Endodermal cell (in vitro differentiated cells): ENCODE measurements around the gene SERPINA12. TPM values are rescaled to one million over a fixed set of nuclear protein-coding genes. Genes with fewer than 3 reads are reported as not detected.
"Not testable (repeated sequence)": the region's sequence is repeated elsewhere in the genome, so short reads cannot be mapped to it uniquely, and the experiment has no call there.

ENCODE experiments used
- DNase-seq: peaks from one replicate; pipeline ENCODE4 v3.0.0-alpha.2; 2017
- H3K27ac ChIP-seq: 2 replicates; pipeline ENCODE4 v1.5.1; 2013; ENCODE audit warnings: mild to moderate bottlenecking, low read depth, low read length, moderate library complexity
- H3K27me3 ChIP-seq: 2 replicates; pipeline ENCODE4 v1.6.1; 2013; ENCODE audit warnings: mild to moderate bottlenecking, low read length, moderate library complexity; ENCODE audit not compliant: insufficient read depth, control insufficient read depth, poor library complexity, severe bottlenecking
- H3K36me3 ChIP-seq: 2 replicates; pipeline ENCODE4 v1.7.0; 2013; ENCODE audit warnings: mild to moderate bottlenecking, low read length, moderate library complexity; ENCODE audit not compliant: control insufficient read depth, insufficient read depth
- H3K4me1 ChIP-seq: one replicate; pipeline ENCODE4 v1.7.0; 2013; ENCODE audit warnings: low read length; ENCODE audit not compliant: control insufficient read depth, insufficient read depth
- H3K4me3 ChIP-seq: 2 replicates; pipeline ENCODE4 v1.5.1; 2013; ENCODE audit warnings: mild to moderate bottlenecking, low read length, moderate library complexity
- H3K9ac ChIP-seq: 2 replicates; pipeline ENCODE4 v1.6.1; 2013; ENCODE audit warnings: mild to moderate bottlenecking, low read length, moderate library complexity; ENCODE audit not compliant: poor library complexity, severe bottlenecking; ENCODE audit errors: extremely low read depth
- H3K9me3 ChIP-seq: 2 replicates; pipeline ENCODE4 v1.6.1; 2013; ENCODE audit warnings: mild to moderate bottlenecking, low read length, moderate library complexity; ENCODE audit not compliant: control insufficient read depth
- H3K27ac Mint-ChIP-seq: 2 replicates; pipeline ENCODE4 v1.8.0; 2020; ENCODE audit warnings: mixed read lengths
- H3K27me3 Mint-ChIP-seq: 2 replicates; pipeline ENCODE4 v1.8.0; 2021; ENCODE audit warnings: mild to moderate bottlenecking, mixed read lengths; ENCODE audit not compliant: insufficient read depth
- H3K36me3 Mint-ChIP-seq: 2 replicates; pipeline ENCODE4 v1.8.0; 2020; ENCODE audit warnings: low read depth, mixed read lengths
- H3K4me1 Mint-ChIP-seq: 2 replicates; pipeline ENCODE4 v1.8.0; 2020; ENCODE audit warnings: mixed read lengths
- H3K4me3 Mint-ChIP-seq: 2 replicates; pipeline ENCODE4 v1.8.0; 2020; ENCODE audit warnings: mild to moderate bottlenecking, moderate library complexity, mixed read lengths
- H3K9me3 Mint-ChIP-seq: 2 replicates; pipeline ENCODE4 v1.8.0; 2020; ENCODE audit warnings: mild to moderate bottlenecking, mixed read lengths
- WGBS, 2 experiments: methylation state at CpG; one replicate each; pipeline versions ENCODE4 v1.1.5 to v1.1.7; 2013; ENCODE audit warnings: missing lambda C conversion rate in 2 of 2, mixed read lengths in 1 of 2; ENCODE audit not compliant: insufficient coverage in 1 of 2, insufficient read length in 1 of 2; 5-methylcytosine and 5-hydroxymethylcytosine counted together
- total RNA-seq, 2 donors: library from RNA; stranded (reverse); fragmentation: NEBNext Ultra II Directional in 1 of 2; extraction: Animal tissue kit (Norgen Biotek cat#: 25700) in 1 of 2; gene quantifications; 2 replicates in 1 of 2; 3 replicates in 1 of 2; pipeline ENCODE4 v1.2.1, GENCODE V29; 2021
- TF ChIP-seq, protein P1 (sequence below): fragments of 200-600 bp; sonication (generic); conservative IDR thresholded peaks from 2 replicates; pipeline ENCODE4 v1.5.0; 2021; ENCODE audit warnings: antibody characterized with exemption, mild to moderate bottlenecking

The SERPINA12 gene
- total RNA-seq, 2 donors from 2014 or later: not detected

DNA sequence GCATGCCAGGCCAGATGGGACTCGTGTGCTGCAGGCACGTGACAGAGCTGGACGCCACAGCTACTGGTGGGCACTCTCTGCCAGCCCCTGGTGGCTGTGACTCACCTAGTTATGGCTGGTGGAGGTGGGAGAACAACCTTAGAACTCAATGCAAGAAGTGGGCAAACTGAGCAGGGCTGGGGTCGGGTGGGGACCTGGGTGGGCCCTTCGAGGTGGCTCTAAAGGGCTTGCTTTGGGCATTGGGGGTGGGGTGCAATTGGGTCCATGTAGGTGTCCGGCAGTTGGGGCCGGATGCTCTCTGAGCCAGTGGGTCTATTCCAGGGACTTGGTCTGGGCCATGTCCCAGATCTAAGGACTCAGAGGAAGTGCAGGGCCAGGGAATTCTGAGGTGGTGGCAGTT lies 5.1 kb upstream of the SERPINA12 start:
- no peak overlapping the region for H3K4me3 Mint-ChIP-seq
- Histone ChIP-seq H3K9ac (no peak overlapping the region), H3K36me3 (no peaks in the 10 kb centered on the region), H3K4me1 (peaks cover 3% of the 10 kb centered on the region), H3K27me3 (no peaks in the 10 kb centered on the region), H3K9me3 (no peaks in the 10 kb centered on the region), H3K4me3 (no peak overlapping the region), H3K27ac (no peak overlapping the region)
- H3K4me1 Mint-ChIP-seq: peaks cover 7% of the 10 kb centered on the region
- no peak overlapping the region for H3K27ac Mint-ChIP-seq
- 80 to 89% methylated on average over 6 to 7 of the region's 7 CpGs for WGBS, 2 experiments
- DNase-seq: peak; percentile 18
- TF ChIP-seq, protein P1, sequence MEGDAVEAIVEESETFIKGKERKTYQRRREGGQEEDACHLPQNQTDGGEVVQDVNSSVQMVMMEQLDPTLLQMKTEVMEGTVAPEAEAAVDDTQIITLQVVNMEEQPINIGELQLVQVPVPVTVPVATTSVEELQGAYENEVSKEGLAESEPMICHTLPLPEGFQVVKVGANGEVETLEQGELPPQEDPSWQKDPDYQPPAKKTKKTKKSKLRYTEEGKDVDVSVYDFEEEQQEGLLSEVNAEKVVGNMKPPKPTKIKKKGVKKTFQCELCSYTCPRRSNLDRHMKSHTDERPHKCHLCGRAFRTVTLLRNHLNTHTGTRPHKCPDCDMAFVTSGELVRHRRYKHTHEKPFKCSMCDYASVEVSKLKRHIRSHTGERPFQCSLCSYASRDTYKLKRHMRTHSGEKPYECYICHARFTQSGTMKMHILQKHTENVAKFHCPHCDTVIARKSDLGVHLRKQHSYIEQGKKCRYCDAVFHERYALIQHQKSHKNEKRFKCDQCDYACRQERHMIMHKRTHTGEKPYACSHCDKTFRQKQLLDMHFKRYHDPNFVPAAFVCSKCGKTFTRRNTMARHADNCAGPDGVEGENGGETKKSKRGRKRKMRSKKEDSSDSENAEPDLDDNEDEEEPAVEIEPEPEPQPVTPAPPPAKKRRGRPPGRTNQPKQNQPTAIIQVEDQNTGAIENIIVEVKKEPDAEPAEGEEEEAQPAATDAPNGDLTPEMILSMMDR: no peak
- H3K36me3 Mint-ChIP-seq: no peaks in the 10 kb centered on the region
- H3K9me3 Mint-ChIP-seq: no peaks in the 10 kb centered on the region
- no peaks in the 10 kb centered on the region for H3K27me3 Mint-ChIP-seq

DNA sequence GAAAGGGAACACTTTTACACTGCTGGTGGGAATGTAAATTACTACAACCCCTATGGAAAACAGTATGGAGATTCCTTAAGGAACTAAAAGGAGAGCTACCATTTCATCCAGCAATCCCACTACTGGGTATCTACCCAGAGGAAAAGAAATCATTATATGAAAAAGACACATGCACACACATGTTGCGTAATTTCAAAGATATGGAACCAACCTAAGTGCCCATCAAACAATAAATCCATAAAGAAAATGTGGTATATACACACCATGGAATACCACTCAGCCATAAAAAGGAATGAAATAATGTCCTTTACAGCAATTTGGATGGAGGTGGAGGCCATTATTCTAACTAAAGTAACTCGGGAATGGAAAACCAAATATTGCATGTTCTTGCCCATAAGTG lies 1.2 kb upstream of the SERPINA12 start:
- H3K36me3 ChIP-seq, H3K4me1 Mint-ChIP-seq, H3K27ac Mint-ChIP-seq, H3K4me1 ChIP-seq, H3K36me3 Mint-ChIP-seq, H3K27me3 Mint-ChIP-seq, H3K9me3 ChIP-seq, H3K27me3 ChIP-seq, H3K9me3 Mint-ChIP-seq, H3K27ac ChIP-seq, DNase-seq, H3K4me3 ChIP-seq, H3K4me3 Mint-ChIP-seq, H3K9ac ChIP-seq: not testable (repeated sequence)
- WGBS, 2 experiments: 92% methylated on average over 1 to 2 of the region's 2 CpGs

DNA sequence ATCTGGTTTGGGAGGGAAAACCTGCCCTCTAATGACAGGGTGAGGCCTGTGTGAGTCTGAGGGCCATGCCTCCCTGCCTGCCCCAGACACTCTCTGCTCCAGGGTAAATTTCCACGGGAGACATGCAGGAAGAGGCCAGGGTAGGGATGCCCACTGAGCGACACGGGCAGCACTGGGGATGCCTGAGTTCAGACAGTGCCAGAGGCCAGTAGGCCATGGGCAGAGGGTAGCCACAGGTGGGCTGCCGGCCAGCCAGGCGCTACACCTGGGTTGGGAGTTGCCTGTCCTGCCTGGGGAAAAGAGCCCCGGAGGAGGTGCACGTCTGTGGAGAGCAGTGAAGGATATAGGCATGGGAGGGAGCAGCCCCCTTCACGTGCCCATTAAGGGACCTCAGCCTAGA lies 3.6 kb downstream of the SERPINA12 start:
- no peaks in the 10 kb centered on the region for H3K36me3 Mint-ChIP-seq
- H3K4me1 Mint-ChIP-seq: no peaks in the 10 kb centered on the region
- no peaks in the 10 kb centered on the region for H3K9me3 Mint-ChIP-seq
- no peaks in the 10 kb centered on the region for H3K27me3 ChIP-seq
- H3K27ac Mint-ChIP-seq: no peak overlapping the region
- TF ChIP-seq, protein P1: no peak
- no peak overlapping the region for H3K4me3 ChIP-seq
- peaks cover 8% of the 10 kb centered on the region for H3K27me3 Mint-ChIP-seq
- no peaks in the 10 kb centered on the region for H3K4me1 ChIP-seq
- H3K9me3 ChIP-seq: no peaks in the 10 kb centered on the region
- H3K27ac ChIP-seq: no peak overlapping the region
- no peak overlapping the region for H3K4me3 Mint-ChIP-seq
- H3K9ac ChIP-seq: no peak overlapping the region
- H3K36me3 ChIP-seq: no peaks in the 10 kb centered on the region
- WGBS, 2 experiments: 91 to 100% methylated on average over 5 to 8 of the region's 8 CpGs
- no peak for DNase-seq

DNA sequence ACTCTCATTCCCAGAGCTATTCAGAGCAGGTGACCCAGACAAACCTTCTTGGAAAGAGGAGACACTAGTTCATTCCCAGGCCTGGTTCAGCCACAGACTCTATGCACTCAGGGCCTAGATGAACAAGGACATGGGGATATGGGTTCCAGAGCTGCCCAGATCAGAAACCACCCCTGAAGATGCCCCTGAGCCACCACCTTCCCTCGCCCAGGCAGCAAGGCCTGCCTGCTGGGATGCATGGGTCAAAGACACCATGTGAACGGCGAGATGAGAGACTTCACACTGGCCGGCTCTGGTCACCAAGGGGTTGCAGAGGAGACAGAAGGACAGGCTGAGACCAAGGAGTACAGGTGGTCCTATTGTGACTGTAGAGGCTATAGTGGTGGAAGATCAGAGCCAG lies 4.1 kb downstream of the SERPINA12 start:
- H3K4me3 ChIP-seq: no peak overlapping the region
- DNase-seq: no peak
- no peaks in the 10 kb centered on the region for H3K4me1 Mint-ChIP-seq
- H3K27me3 ChIP-seq: no peaks in the 10 kb centered on the region
- WGBS, 2 experiments: 93% methylated on average over 4 of the region's 4 CpGs; no CpG with 5 or more reads in 1 of the 2 experiments
- H3K9me3 Mint-ChIP-seq: no peaks in the 10 kb centered on the region
- no peak overlapping the region for H3K9ac ChIP-seq
- no peak overlapping the region for H3K27ac Mint-ChIP-seq
- H3K4me1 ChIP-seq: no peaks in the 10 kb centered on the region
- H3K36me3 Mint-ChIP-seq: no peaks in the 10 kb centered on the region
- H3K27ac ChIP-seq: no peak overlapping the region
- H3K27me3 Mint-ChIP-seq: peaks cover 11% of the 10 kb centered on the region
- H3K36me3 ChIP-seq: no peaks in the 10 kb centered on the region
- no peaks in the 10 kb centered on the region for H3K9me3 ChIP-seq
- TF ChIP-seq, protein P1: no peak
- no peak overlapping the region for H3K4me3 Mint-ChIP-seq
